GM21515 (cell line): ENCODE results near the gene EHBP1L1.

Experiments used
- ATAC-seq: cut with Tn5 transposase; IDR thresholded peaks from one replicate; pipeline ENCODE4 v1.9.1; 2021; ENCODE audit not compliant: unreplicated experiment

EHBP1L1 gene

DNA sequence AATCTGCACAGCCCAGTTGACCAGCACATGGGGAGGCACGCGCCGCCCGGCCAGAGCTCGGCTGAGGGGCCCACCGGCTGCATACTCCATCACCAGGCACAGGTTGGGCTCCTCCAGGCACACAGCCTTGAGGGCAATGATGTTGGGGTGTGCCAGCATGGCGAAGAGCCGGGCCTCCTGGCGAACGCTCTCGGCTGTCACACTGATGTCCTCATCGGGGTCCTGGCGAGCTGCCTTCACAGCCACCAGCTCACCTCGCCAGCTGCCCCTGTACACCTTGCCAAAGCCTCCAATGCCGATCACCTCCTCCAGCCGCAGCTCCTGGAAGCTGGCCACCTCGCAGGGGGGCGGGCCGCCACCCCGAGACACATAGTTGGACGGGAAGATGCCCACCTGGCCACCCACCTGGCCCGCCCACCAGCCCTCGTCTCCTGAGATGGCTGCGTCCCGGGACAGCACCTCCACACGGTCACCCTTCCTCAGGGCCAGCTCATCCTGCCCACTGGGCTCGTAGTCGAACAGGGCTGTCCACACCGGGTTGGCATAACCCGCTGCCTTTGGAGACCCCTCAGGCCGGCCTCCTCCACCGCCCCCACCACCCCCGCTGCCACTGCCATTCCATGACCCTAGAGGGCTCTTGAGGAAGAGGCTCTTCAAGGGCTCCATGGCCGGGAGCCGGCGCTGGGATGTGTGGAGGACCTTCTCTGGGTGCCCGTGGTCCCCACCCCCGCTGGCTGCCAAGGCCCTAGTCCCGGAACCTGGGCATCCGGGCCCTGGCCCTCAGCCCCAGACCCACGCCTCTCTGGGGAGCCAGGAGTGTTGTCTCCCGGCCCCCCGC lies 37.5 kb downstream of the EHBP1L1 start:
- no peak for ATAC-seq

DNA sequence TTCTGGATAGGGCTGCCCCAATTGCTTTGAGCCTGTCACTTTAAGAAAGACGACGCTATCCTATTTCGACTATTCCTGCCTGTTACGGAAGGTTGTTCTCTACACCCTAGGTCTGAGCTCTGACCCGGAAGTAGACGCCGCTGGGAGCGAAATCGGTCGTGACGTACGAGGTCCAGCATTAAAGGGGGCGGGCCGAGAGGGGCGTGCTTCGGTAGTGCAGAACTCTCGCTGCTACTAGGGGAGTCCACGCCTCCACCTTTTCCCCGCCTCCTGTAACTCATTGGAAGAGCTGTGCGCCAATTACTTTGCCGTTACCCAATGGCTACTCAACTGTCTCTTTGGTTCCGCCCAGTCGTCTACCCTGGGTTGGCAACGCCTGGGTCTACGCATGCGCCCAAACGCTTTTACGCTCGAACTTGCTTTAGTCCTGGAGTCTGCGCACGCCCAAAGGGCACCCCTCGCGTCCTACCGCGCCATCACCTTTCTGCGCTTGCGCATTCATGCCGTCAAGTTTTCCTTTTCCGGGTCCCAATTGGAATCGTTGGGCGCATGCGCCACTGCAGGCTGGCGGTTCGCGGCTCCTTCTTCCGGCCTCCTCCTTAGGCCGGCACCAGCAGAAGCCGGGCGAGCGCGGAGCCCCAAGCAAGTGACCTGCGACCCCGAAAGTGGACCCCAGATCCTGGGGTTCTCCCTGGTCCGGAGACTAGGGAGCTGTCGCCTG lies 39.5 kb downstream of the EHBP1L1 start, which contains the start of gene PCNX3:
Gene PCNX3 (plus strand): TSS at position 548 of the 721 bp plus-strand sequence. CDS start 536 bp downstream, outside the sequence.
- peak; percentile 74 for ATAC-seq

DNA sequence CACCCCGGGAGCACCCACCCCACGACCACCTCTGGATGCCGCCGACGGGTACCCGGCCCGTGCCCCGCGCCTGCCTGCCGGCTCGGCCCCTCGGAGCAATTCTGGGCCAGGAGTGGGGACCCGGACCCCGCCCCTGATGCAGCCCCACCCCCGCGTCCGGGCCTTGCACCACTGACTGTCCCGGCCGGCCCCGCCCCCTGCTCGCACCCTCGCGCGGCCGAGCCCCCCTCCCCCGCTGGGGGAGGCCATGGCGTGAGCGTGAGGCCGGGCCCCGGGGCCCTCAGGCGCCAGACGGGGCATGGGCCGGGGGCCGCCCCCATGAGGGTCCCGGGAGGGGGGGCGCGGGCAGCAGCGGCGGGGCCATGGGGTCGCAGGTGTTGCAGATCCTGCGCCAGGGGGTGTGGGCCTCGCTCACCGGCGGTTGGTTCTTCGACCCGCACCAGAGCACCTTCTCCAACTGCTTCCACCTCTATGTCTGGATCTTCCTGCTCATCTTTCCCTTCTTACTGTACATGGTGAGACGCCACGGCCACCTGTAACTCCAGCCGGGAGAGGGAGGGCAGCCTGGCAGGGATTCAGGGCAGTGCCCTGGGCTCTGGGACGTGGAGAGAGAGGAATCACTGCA lies 40.2 kb downstream of the EHBP1L1 start:
- ATAC-seq: peak; percentile 5

DNA sequence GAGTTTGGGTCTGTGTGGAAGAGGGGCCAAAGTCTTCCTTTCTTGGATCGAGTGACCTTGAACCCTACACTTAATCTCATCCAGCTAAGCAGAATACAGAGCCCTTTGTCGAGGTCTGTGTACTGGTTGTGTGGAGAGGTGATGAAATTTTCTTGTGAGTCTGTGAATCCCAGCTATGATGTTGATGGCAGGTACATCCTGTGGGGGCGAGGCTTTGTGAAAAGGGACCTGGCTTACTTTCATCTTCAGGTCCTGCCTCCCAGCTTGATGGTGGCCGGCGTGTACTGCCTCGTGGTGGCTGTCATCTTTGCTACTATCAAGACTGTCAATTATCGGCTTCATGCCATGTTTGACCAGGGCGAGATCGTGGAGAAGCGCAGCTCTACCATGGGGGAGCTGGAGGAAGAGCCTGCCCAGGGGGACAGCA lies 40.7 kb downstream of the EHBP1L1 start:
- ATAC-seq: no peak

DNA sequence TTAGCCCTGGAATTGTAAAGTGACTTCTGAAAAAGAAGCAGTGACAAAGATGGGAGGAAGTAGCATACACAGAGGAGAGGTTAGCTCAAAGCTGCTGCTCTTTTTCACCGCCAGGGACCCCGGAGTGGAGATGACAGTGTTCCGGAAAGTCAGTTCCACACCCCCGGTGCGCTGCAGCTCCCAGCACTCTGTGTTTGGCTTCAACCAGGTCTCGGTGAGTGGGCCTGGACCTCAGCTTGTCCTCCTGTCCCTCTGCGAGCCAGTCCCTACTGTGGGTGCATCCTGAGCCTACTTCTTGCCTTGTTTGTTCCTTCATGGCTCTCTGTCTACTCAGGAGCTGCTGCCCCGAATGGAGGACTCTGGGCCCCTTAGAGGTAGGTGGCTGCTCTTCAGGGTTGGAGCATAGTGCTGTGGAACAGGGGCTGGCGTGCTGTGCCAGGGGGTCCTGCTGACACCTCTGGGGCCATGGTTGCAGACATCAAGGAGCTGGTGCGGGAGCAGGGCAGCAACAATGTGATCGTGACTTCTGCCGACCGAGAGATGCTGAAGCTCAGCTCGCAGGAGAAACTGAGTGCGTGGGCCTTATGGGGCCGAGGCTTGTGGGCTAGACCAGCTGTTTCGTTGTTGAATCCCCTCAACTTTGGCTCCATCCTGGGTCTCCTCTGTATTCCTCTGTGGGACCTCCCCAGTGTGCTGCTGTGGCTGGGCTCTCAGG lies 41.4 kb downstream of the EHBP1L1 start:
- ATAC-seq: no peak

DNA sequence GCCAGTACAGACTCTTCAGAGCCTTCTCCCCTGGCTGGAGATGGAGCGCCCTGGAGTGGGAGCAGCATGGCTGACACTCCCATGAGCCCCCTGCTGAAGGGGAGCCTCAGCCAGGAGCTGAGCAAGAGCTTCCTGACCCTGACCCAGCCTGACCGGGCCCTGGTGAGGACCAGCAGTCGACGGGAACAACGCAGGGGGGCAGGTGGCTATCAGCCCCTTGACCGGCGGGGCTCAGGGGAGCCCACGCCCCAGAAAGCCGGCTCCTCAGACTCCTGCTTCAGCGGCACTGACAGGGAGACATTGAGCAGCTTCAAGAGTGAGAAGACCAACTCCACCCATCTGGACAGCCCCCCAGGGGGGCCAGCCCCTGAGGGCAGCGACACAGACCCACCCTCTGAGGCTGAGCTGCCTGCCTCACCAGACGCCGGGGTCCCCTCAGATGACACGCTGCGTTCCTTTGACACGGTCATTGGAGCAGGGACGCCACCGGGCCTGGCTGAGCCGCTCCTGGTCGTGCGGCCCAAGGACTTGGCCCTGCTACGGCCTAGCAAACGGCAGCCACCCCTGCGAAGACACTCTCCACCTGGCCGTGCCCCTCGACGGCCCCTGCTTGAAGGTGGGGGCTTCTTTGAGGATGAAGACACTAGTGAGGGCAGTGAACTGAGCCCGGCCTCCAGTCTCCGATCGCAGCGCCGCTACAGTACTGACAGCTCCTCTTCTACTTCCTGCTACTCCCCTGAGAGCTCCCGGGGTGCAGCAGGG lies 42.3 kb downstream of the EHBP1L1 start:
- no peak for ATAC-seq

DNA sequence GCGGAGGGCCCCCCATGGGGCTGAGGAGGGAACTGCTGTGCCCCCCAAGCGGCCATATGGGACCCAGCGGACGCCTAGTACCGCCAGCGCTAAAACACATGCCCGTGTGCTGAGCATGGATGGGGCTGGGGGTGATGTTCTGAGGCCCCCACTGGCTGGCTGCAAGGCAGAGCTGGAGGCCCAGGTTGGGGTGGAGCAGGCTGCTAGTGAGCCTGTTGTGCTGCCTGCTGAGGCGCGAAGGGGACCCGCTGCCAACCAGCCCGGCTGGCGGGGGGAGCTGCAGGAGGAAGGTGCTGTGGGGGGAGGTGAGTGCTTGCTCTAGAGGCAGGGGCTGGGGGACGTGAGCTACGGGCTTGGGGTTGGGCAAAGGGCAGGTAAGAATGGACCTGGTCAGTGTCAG lies 42.9 kb downstream of the EHBP1L1 start:
- no peak for ATAC-seq

DNA sequence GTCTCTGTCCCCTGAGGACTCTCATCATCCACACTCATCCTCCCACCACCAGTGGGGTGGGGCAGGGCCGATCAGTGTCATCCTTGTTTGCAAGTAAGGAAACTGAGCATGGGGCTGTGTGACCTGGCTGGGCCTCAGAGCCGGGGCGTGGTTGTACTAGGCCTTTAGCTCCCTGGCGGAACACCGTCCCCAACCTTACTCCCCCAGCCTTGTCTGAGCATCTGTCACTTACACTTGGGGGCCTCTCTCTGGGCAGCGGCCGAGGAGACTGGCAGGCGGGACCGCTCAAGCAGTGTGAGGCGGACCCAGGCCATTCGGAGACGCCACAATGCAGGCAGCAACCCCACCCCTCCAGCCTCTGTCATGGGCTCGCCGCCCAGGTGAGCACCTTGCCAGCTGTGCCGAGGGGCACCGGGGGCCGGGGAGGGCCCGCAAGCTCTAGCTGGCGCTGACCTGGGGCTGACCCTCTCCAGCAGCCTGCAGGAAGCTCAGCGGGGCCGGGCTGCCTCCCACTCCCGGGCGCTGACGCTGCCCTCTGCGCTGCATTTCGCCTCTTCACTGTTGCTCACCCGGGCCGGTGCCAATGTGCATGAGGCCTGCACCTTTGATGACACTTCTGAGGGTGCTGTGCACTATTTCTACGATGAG lies 43.6 kb downstream of the EHBP1L1 start:
- no peak for ATAC-seq

DNA sequence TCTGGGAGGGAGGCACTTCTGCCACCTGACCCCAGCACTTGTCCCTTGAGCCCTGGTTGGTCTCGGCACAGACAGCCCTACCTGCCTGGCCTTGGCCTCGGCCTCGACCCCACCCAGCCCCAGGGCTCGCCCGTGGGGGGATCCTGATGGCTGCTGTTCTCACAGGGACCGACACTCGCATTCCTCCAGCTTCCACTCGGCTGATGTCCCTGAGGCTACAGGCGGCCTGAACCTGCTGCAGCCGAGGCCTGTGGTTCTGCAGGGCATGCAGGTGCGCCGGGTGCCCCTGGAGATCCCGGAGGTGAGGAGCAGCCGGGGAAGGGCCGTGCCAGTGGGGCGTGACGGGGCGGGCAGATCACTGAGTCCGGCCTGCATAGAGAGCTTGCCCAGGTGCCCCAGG lies 44.8 kb downstream of the EHBP1L1 start:
- no peak for ATAC-seq

DNA sequence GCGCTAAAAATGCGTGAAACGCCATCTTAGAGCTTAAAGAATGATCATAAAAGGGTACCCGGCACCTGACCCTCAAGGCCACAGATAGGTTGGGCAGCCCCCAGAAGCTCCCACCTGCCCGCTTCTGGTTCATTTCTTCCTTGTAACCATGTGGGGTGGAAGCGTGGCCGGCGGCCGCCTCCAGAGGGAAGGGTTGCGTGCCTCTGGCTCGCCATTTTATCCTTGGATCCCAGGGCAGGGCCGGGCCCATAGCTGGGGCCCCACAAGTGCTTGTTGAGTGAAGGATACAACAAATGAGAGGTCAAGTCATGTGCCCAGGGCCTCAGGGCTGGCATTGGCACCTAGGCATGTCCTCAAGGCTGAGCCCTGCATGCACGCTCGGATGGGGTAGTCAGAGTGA lies 45.6 kb downstream of the EHBP1L1 start:
- no peak for ATAC-seq

DNA sequence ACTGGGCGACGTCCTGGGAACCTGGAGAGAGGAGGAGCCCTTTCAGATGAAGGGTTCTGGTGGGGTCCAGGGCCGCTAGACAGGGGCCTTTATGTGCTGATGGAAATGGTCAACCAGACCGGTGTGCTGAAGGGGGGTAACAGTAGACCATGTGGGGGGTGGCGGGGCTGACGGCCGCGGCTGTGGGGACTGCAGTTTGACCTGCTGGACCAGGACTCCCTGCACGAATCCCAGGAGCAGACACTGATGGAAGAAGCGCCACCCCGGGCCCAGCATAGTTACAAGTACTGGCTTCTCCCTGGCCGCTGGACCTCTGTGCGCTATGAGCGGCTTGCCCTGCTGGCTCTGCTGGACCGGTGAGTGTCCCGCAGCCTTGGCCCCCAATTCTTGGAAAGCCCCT lies 46.2 kb downstream of the EHBP1L1 start:
- ATAC-seq: no peak

DNA sequence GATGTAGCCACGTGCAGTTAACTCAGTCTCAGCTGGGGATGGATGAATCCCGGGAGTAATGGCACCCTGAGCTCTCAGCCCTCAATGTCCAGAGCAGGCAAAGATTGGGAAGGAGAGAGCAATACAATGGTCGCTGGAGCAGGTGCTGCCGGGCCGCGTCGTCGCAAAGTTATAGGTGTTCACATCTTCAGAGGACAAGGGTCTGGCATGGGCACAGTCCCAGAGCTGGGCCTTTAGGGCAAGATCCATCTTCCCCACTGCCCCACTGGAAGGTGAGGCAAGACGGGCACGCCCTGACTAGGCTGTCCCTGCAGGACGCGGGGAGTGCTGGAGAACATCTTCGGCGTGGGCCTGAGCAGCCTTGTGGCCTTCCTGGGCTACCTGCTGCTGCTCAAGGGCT lies 47.3 kb downstream of the EHBP1L1 start:
- no peak for ATAC-seq

DNA sequence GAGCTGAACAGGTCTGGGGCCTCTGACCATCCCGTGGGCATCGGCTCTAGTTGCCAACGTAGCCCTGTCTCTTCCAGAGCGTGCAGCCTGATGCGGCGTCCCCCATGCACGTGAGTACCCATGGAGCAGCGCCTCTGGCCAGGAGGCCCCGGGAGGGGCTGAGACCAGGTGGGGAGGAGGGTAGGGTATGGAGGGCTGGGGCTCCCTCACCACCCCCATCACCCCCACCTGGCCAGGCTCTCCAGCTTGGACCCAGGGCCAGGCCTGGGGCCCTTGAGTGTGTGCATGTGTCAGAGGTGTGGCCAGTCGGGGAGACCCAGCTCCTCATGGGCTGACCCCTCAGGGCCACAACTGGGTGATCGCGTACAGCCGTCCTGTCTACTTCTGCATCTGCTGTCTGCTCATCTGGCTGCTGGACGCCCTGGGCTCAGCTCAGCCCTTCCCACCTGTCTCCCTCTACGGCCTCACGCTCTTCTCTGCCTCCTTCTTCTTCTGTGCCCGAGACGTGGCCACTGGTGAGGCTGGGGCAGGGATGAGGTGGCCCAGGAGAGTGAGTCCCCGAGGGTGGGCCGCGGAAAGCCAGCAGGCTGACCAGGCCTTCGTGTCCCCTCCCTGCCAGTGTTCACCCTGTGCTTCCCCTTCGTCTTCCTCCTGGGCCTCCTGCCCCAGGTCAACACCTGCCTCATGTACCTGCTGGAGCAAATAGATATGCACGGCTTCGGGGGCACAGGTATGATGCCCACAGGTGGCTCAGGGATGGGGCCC lies 48.2 kb downstream of the EHBP1L1 start:
- ATAC-seq: no peak

DNA sequence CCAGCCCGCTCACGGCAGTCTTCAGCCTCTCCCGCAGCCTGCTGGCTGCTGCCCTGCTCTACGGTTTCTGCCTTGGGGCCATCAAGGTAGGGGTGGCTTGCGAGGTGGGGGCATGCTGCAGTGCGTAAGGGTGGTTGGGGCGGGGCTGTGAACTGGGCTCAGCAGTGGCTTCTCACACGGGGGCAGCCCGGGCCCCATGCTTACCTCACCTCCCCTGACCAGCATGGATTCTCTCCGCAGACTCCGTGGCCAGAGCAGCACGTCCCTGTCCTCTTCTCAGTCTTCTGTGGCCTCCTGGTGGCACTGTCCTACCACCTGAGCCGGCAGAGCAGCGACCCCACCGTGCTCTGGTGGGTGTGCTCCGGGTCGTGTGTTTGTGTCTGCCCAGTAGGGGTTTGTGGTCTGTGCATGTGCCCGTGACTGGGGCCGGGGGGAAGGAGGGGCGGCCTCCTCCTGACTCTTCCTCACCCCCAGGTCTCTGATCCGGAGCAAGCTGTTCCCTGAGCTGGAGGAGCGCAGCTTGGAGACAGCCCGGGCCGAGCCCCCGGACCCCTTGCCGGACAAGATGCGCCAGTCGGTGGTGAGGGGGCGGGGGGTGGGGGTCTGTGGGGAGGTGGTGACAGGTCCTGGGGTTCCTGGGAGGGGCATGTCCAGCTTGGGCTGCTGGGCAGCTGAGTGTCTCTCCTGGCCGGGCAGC lies 49.2 kb downstream of the EHBP1L1 start:
- ATAC-seq: no peak

DNA sequence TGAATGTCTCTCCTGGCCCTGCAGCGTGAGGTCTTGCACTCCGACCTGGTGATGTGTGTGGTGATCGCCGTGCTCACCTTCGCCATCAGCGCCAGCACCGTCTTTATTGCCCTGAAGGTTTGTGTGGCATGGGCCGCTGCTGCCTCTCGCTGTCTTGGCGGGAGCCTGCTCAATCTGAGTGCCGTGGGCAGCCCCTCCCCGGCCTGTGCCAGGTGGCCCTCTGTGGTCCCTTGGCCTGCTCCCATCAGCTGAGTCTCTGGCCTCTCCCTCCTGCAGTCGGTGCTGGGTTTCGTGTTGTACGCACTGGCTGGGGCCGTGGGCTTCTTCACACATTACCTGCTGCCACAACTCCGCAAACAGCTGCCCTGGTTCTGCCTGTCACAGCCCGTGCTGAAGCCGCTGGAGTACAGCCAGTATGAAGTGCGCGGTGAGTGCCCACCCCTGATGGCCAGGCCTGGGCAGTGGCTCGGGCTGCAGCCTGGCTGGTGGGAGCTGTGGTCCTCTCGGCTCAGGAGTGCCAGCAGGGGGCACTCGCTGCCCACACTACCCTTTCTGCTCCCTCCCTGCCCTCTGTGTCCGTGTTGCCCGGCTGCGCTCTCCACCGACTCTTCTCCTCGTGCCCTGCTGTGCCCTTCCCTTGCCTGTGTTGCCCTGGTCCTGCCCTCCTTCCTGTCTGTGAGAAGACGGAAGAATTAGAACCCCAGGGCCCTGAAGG lies 49.9 kb downstream of the EHBP1L1 start:
- no peak for ATAC-seq

DNA sequence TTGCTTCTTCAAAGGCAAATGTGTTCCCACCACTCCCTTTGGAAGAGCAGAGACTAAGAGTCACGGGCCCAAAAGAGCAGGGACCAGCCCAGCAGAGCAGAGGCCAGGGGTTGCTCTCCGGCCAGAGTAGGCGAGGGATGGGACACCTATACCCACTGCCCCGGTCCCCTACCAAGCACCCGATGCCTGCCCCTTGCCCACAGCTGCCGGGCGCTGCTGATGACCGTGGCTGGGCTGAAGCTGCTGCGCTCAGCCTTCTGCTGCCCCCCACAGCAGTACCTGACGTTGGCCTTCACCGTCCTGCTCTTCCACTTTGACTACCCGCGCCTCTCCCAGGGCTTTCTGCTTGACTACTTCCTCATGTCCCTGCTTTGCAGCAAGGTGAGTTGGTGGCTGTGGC lies 51.3 kb downstream of the EHBP1L1 start:
- ATAC-seq: no peak

DNA sequence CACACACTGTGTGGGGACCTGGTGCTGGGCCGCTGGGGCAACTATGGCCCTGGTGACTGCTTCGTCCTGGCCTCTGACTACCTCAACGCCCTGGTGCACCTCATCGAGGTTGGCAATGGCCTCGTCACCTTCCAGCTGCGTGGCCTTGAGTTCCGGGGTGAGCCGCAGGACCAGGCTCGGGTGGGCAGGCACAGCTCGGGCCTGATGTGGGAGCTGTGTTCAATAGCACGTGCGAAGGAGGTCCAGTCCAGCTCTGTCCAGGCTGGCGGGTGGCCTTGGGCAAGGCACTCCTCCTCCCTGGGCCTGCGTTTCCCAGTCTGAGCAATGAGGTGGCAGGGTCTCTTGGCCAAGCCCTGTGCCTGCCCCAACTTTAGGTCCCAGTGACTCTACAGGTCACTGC lies 53.7 kb downstream of the EHBP1L1 start:
- ATAC-seq: no peak

DNA sequence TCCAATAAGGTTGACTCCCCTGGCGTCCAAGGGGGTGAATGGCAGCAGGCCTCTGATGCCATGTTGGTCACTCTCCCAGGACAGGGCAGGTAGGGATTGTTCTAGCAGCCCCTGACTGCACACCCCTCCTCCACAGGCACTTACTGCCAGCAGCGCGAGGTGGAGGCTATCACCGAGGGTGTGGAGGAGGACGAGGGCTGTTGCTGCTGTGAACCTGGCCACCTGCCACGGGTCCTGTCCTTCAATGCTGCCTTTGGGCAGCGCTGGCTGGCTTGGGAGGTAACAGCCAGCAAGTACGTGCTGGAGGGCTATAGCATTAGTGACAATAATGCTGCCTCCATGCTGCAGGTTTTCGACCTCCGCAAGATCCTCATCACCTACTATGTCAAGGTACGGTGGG lies 54.4 kb downstream of the EHBP1L1 start:
- no peak for ATAC-seq
